ENCODE measurements around the gene EHD1. TPM values are rescaled to one million over a fixed set of nuclear protein-coding genes. Genes with fewer than 3 reads are reported as not detected.

Gene EHD1
- total and polyA plus RNA-seq, 9 donors, result 14.3 to 87.8 (median 33.5) TPM

- no peaks in the 10 kb centered on the region for H3K27me3 ChIP-seq
- 84% methylated on average over 10 to 11 of the region's 11 CpGs for WGBS, 3 donors
- DNase-seq, result no peak
- TF ChIP-seq, protein P1, sequence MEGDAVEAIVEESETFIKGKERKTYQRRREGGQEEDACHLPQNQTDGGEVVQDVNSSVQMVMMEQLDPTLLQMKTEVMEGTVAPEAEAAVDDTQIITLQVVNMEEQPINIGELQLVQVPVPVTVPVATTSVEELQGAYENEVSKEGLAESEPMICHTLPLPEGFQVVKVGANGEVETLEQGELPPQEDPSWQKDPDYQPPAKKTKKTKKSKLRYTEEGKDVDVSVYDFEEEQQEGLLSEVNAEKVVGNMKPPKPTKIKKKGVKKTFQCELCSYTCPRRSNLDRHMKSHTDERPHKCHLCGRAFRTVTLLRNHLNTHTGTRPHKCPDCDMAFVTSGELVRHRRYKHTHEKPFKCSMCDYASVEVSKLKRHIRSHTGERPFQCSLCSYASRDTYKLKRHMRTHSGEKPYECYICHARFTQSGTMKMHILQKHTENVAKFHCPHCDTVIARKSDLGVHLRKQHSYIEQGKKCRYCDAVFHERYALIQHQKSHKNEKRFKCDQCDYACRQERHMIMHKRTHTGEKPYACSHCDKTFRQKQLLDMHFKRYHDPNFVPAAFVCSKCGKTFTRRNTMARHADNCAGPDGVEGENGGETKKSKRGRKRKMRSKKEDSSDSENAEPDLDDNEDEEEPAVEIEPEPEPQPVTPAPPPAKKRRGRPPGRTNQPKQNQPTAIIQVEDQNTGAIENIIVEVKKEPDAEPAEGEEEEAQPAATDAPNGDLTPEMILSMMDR (IDR thresholded peaks at IDR 0.05), result no peak
- TF ChIP-seq EP300 (IDR thresholded peaks at IDR 0.05) (no peak), POLR2A (IDR thresholded peaks at IDR 0.05) (no peak)
- no peaks in the 10 kb centered on the region for H3K9me3 ChIP-seq
- intact Hi-C loops (cut with DNase I), result no loop called here
- no peaks in the 10 kb centered on the region for H3K4me1 ChIP-seq (ENCODE audit: insufficient read depth)
- H3K27ac ChIP-seq, result no peak overlapping the region
- H3K36me3 ChIP-seq, result no peaks in the 10 kb centered on the region
- no peak overlapping the region for H3K4me3 ChIP-seq
Observed at GRCh38 chr11:64908766-64909165, 30.3 kb upstream of the EHD1 start.

GRCh38 chr11:64906314-64906635 is 27.9 kb upstream of the EHD1 start:
- intact Hi-C loops (cut with DNase I), result no loop called here
- Histone ChIP-seq H3K4me3 (no peak overlapping the region), H3K36me3 (no peaks in the 10 kb centered on the region), H3K9me3 (no peaks in the 10 kb centered on the region), H3K27me3 (no peaks in the 10 kb centered on the region), H3K4me1 (ENCODE audit: insufficient read depth) (no peaks in the 10 kb centered on the region), H3K27ac (no peak overlapping the region)
- WGBS, 3 donors, result 91 to 97% (median 93%) methylated on average over 13 of the region's 13 CpGs
- TF ChIP-seq POLR2A (IDR thresholded peaks at IDR 0.05) (no peak), EP300 (IDR thresholded peaks at IDR 0.05) (no peak)
- TF ChIP-seq, protein P1 (IDR thresholded peaks at IDR 0.05), result no peak
- DNase-seq, result no peak

DNA sequence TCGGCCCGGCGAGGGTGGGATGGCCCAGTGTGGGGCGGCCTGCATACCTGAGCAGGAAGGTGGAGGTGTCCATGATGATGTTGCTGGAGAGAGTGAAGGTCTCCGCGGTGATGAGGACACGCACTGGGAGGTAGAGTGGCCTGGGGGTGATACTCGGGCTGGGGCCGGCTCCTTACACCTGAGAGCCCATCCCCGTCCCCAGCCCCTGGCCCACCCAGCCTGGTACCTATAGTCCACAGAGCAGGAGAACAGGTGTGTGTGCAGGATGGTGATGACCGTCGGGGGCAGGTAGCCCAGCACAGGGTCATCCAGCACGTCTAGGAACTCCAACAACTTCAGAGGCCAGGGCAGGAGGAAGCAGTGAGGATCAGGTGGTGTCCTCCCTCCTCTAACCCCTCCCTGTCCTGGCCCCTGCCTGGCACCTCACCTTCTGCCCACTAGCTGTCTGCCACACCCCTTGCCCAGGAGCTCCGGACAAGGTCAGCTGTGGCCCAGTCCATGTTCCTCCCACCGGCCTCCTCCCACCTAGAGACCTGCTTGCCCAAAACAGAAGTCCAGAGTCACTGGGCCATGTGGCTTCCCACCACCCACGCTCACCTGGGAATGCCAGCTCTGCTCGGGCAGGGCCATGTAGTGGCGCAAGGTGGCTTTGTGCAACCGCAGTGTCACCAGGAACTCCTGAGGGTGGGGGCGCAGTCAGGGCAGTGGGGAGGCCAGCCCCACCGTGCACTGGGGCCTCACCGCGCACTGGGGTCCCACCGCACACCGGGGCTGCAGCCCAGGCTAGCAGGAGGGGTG is 27.3 kb upstream of the EHD1 start:
- no peak for TF ChIP-seq EP300 (IDR thresholded peaks at IDR 0.05)
- Histone ChIP-seq H3K4me3 (no peak overlapping the region), H3K36me3 (no peaks in the 10 kb centered on the region), H3K27me3 (no peaks in the 10 kb centered on the region), H3K27ac (no peak overlapping the region), H3K4me1 (ENCODE audit: insufficient read depth) (no peaks in the 10 kb centered on the region), H3K9me3 (no peaks in the 10 kb centered on the region)
- intact Hi-C loops (cut with DNase I), result no loop called here
- 91 to 94% (median 91%) methylated on average over 24 to 25 of the region's 25 CpGs for WGBS, 3 donors
- DNase-seq, result no peak

- Histone ChIP-seq H3K4me3 (no peak overlapping the region), H3K27me3 (no peaks in the 10 kb centered on the region), H3K36me3 (no peaks in the 10 kb centered on the region), H3K4me1 (ENCODE audit: insufficient read depth) (no peaks in the 10 kb centered on the region), H3K9me3 (no peaks in the 10 kb centered on the region), H3K27ac (no peak overlapping the region)
- DNase-seq, result peak in 1 of 5 donors; percentile 19
- TF ChIP-seq, protein P1 (IDR thresholded peaks at IDR 0.05), result no peak
- TF ChIP-seq POLR2A (IDR thresholded peaks at IDR 0.05) (no peak), EP300 (IDR thresholded peaks at IDR 0.05) (no peak)
- intact Hi-C loops (cut with DNase I), result no loop called here
- 90 to 94% (median 92%) methylated on average over 23 of the region's 23 CpGs for WGBS, 3 donors
Observed at GRCh38 chr11:64903291-64903833, 24.9 kb upstream of the EHD1 start.

Data from ovary (tissue), 9 donors.